NCI-H510A (cell line): ENCODE results near the gene KIRREL2.
"Not testable (repeated sequence)": the region's sequence is repeated elsewhere in the genome, so short reads cannot be mapped to it uniquely, and the experiment has no call there.

Experiments
- DNase-seq: peaks from one replicate; lab custom pipeline; 2025; lab: John Stamatoyannopoulos, UW

Gene KIRREL2

DNA sequence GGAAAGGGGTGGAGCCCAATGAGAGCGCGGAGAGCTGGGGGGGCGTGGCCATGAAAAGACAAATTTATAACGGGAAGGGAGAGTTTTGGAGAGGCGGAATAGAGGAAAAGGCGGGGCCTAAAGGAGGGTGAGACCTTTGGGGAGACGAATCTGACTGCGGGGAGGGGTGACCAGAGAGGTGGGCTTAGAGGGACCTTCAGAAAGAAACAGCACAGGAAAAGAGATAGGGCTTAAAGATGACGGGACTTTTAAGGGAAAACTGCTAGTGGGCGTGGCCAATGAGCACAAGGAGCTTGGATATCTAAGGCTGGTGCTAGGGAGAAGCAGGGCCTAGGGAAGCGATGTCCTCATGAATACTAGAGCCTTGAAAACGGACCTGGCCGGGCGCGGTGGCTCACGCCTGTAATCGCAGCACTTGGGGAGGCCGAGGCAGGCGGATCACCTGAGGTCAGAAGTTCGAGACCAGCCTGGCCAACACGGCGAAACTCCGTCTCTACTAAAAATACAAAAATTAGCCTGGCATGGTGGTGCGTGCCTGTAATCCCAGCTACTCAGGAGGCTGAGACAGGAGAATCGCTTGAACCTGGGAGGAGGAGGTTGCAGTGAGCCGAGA is 13.5 kb downstream of the KIRREL2 start:
- not testable (repeated sequence) for DNase-seq

DNA sequence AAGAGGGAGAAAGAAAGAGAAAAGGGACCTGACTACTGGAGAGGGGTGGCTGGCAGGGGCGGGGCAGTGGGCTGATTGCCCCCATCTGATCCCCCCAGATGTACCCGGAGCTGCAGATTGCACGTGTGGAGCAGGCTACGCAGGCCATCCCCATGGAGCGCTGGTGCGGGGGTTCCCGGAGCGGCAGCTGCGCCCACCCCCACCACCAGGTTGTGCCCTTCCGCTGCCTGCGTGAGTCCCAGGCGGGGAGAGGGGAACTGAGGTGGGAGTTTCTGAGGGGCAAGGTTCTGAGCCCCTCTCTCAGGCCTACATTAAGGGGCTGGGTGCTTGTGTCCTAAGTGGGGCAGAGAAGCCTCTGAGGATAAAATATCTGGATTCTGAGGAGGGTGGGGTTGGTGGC is 14.1 kb downstream of the KIRREL2 start:
- DNase-seq: no peak

DNA sequence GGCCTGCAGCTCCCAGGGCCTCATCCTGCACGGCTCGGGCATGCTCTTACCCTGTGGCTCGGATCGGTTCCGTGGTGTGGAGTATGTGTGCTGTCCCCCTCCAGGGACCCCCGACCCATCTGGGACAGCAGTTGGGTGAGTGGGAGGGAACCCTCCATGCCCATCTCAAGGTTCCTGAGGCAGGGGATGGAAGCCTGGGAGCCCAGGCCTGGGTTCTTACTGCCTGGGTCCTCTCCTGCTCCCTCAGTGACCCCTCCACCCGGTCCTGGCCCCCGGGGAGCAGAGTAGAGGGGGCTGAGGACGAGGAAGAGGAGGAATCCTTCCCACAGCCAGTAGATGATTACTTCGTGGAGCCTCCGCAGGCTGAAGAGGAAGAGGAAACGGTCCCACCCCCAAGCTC is 14.9 kb downstream of the KIRREL2 start:
- DNase-seq: no peak

DNA sequence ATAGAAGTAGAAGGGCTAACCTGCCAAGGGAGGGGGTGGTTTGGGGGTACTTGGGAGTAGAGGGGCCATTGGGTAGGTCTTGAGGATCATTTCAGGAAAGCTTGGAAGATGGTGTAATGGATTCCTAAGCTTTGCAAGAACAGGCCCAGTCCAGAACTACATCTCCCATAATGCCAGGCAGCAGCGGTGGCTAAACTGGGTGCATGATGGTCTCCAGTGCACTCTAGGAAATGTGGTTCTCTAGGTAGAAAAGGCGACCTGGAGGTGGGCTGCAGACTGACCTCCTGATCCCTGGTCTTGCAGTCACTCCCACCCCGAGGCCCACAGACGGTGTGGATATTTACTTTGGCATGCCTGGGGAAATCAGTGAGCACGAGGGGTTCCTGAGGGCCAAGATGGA is 15.5 kb downstream of the KIRREL2 start:
- DNase-seq: no peak

DNA sequence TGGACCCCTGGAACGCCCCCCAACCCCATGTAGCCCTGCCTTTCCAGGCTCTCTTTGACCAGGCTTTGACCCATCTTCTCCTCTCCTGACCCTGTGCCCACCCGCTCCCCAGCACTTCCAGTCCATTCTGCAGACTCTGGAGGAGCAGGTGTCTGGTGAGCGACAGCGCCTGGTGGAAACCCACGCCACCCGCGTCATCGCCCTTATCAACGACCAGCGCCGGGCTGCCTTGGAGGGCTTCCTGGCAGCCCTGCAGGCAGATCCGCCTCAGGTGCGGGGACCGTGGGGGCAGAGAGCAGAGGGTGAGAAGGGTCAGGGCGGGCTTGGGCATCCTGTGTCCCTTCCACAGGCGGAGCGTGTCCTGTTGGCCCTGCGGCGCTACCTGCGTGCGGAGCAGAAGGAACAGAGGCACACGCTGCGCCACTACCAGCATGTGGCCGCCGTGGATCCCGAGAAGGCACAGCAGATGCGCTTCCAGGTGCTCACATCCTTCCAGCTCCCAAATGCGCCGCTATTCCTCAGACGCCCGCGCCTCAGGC is 17.8 kb downstream of the KIRREL2 start:
- DNase-seq: no peak

DNA sequence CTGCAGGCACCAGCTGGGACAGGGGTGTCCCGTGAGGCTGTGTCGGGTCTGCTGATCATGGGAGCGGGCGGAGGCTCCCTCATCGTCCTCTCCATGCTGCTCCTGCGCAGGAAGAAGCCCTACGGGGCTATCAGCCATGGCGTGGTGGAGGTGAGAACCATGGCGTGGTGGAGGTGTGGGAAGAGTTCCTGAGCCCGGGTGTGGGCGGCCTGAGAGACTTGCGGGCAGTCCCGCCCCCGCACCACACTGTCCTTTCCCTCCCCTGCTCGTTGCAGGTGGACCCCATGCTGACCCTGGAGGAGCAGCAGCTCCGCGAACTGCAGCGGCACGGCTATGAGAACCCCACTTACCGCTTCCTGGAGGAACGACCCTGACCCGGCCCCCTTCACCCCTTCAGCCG is 22.4 kb downstream of the KIRREL2 start:
- no peak for DNase-seq

DNA sequence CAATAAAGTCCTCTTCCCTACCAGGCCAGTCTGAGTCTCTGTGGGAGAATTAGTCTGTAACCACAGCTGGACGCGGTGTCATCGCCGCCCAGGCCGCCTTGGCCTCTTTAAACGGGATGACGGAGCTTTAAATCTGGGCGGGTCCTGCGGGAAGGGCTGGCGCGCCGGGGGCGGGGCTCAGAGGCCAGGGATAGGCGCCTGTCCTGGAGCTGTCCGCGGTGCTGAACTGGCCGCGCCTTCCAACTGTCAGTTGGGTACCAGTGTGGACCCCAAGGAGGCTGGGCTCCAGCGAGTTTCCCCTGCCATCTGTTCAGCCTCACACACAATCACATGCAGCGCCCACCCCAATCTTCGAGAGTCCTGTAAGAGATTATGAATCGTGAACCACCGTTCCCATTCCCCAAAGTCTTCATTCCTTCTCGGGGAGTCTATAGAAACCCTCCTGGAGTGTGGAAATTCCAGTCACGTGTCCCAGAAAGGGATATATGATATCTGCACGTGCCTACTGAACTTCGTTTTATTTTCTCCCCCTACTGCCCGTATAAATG is 23.1 kb downstream of the KIRREL2 start:
- peak; percentile 52 for DNase-seq

DNA sequence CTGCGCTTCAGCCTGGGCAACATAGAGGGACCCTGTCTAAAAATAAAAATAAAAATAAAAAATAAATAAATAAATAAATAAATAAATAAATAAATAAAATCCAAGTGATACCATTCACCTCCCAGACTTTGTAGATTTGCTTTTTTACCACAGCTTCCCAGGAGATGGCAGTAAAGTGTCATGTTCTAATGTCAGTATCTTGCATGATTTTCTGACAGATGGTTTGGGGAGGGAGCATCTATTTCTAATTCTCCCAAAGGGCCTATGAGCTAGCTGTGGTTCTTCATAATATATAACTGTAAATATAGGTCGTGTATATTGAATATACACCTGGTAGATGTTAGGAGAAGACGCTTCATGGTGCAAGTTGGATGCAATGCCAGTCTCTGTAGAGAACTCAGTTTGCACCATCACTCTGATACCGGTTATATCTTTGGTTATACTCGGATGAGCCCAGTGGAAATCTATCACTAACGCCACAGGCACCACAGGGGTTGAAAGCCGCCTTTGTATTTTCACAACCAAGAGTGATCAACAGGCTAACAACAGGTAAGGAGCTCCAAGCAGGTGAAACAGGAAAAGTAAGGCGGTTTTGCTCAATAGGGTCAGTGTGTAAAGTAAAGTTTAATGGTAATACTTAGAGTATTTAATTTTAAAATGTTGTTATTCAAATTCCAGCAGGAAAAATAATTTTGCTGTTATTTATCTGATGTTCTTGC is 25.6 kb downstream of the KIRREL2 start:
- no peak for DNase-seq

DNA sequence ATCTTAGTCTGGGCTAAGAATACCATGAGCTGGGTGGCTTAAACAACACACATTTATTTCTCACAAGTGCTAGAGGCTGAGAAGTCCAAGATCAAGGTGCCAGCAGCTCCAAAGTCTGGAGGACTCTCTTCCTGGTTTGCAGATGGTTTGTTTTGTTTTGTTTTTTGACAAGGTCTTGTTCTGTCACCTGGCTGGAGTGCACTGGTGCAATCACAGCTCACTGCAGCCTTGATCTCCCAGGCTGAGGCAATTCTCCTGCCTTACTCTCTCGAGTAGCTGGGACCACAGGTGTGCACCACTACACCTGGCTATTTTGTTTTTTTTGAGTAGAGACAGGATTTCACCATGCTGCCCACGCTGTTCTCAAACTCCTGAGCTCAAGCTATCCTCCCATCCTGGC is 27.2 kb downstream of the KIRREL2 start:
- DNase-seq: no peak

DNA sequence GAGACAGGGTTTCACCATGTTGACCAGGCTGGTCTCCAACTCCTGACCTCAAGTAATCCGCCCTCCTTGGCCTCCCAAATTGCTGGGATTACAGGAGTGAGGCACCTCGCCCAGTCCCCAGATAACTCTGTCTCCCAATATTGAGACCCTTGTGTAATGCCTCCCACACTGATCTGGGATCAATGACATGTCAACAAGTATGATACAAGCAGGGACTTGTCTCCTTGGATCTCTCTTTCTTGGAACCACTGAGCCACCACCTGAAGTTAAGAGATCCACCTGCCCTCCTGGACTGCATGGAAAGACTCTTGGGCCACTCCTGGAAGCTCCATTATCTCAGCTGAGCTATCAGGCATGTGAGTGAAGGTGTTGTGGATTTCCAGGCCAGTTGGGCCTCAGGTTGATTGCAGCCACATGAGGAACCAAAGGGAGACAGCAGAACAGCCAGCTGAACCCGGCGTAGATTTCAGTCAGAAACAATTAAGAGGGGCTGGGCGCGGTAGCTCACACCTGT is 28.6 kb downstream of the KIRREL2 start:
- DNase-seq: no peak

DNA sequence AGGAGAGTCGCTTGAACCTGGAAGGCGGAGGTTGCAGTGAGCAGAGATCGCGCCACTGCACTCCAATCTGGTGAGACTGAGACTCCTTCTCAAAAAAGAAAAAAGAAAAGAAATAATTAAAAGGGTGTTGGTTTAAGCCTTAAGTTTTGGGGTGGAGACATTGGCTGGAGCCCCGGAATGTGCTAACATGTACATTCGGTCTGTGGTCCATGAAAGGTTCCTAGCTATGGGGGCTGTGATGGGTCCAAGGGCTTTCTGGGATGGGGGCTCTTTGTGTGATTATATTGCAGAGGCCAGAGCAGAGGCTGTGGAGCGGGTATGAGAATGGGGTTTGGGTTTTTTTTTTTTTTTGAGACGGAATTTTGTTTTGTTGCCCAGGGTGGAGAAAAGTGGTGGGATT is 29.2 kb downstream of the KIRREL2 start:
- DNase-seq: no peak

DNA sequence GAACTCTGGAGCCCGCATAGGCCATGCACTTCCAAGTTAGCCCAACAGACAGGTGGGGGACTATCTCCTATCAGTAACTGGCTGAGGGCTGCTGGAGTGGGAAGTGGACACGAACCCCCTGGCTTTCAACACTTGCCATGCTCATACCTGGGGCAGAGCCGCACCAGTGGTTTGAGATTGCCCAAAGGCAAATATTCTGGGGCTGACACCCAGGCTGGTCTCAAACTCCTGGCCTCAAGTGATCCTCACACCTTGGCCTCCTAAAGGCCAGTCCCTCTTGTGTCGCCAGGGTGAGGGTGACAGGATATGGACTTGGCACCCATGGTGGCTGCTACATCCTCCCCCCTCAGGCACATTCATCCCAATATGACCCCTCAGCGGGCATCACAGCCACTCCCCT is 30.5 kb downstream of the KIRREL2 start:
- DNase-seq: no peak

DNA sequence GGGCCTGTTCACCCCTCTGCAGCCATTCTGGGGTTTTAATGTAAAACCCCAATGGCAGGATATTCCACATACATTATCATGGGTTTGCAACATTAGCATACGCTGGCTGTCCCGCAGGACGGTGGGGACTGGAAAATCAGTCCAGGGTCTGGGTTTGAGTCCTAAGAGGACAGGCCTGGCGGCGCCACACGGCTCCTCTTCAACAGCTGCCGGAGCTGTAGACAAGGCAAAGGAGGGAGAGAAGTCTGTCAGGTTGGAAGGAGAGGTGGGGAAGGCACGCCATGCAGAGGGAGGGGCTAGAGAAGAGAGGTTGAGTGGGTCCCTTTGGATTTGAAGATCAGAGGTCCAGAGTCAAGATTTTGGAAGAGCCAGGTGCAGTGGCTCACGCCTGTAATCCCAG is 31.7 kb downstream of the KIRREL2 start:
- no peak for DNase-seq

DNA sequence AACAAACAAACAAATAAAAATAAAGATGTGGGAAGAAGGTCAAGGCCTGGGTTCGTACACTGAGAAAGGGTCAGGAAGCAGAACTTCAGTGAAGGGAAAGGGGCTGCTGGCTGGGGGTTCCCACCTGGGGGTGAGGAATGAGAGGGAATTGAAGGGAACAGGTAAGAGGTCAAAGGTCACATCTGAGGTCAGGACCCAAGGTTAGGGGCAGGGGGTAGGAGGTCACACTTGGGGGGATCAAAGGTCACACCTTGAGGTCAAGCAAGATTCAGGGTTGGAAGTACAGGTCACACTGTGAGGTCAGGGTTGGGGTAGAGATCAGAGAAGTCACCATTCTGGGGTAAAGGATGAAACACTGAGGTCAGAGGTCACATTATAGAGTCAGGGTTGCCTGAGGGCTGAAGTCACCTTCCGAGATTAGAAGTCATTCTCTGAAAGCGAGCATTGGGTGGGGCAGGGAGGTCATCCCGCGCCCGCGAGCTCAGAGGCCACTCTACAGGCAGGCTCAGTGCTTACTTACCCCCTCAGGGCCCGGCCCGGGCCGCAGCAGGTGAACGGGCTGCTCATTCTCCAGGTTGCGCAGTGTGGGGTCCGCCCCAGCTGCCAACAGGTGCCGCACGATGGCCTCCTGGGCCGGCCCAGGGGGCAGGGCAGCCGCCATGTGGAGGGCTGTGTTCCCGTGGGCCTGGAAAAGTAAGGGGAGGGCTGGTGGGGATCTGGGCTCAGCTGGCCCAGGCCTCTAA is 32.8 kb downstream of the KIRREL2 start:
- no peak for DNase-seq

DNA sequence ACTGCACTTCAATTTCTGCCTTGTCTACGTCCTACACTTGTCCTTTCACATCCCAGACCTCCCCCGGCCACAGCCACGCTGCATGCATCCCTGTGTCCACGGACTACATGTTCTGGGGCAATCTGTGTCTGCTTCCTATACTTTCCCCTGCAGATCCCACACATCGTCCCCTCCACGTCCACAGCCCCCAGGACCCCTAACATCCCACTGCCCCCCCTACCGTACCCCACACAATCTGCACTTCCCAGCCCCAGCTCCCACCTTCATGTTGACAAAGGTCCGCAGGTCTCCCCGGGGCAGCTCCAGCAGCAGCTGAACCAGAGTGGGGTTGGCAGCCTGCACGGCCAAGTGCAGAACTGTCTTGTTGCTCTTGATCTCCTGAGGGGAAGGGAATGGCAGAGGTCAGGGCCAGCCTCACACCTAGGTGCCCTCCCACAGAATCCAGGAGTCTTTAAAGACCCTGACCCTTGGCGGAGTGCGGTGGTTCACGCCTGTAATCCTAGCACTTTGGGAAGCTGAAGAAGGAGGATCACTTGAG is 33.5 kb downstream of the KIRREL2 start:
- no peak for DNase-seq

DNA sequence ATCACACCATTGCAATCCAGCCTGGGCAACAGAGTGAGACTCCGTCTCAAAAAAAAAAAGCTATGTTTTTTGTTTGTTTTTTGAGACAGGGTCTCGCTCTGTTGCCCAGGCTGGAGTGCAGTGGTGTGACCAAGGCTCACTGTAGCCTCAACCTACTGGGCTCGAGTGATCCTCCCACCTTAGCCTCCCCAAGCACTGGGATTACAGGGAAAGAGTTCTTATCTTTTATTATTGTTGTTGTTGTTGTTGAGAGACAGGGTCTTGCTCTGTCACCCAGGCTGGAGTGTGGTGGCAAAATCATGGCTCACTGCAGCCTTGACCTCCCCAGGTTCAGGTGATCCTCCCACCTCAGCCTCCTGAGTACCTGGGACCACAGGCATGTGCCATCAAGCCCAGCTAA is 35.1 kb downstream of the KIRREL2 start:
- not testable (repeated sequence) for DNase-seq

DNA sequence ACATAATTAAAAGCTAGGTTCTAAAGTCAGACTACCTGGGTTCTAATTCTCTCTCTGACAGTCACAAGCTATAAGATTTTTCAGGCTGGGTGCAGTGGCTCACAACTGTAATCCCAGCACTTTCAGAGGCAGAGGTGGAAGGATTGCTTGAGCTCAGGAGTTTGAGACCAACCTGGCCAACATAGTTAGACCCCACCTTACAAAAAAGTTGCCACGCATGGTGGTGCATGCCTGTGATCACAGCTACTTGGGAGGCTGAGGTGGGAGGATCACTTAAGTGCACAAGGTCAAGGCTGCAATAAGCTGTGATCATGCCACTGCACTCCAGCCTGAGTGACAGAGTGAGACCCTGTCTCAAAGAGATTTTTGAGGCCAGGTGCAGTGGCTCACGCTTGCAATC is 37.6 kb downstream of the KIRREL2 start:
- DNase-seq: no peak

DNA sequence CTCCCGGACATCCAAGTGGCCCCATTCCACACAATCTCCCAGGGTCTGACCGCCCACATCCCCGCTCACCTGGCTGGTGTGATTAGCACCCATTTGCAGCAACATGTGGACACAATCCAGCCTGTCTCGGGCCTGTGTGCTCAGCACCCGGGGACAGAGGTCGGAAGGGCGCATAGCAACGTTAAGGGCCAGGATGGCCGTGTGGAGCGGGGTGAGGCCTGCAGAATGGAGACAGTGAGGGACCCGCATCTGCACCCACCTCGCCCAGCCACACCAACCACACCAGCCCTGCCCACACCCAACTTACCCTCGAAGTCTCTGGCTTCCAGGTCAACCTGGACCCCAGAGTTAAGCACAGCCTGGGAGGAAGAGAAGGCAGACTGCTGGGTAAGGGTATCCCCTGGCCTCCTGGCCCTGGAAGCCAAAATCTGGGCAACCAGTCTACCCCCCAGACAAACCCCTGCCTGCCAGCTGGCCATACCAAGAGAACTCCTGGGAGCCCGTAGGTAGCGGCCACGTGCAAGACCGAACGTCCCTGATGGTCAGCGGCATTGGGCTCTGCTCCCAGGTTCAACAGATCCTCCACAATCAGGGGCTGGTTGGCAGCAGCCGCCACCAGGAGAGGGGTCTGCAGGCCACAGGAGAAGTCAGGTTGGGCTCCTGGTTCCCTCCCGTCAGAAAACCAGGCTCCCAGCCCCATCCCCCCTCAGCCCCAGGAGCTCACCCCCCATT is 39.4 kb downstream of the KIRREL2 start:
- DNase-seq: no peak

DNA sequence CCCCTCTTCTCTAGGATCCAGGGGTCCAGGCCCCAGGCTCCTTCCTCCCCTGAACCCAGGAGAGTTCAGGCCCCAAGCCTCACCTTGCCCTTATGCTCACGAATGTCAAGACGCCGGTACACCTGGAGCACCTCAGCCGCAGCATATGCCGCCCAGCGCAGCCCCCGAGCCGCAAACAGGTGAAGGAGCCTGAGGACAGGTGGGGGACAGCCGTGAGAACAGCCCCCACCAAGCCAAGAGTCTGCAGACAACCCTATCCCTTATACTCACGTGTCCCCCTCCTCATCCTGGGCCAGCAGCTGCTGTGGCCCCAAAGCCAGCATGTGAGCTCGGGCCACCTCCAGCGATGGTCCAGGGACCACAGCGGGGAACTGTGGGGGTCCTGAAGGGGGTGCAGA is 39.9 kb downstream of the KIRREL2 start:
- DNase-seq: no peak

DNA sequence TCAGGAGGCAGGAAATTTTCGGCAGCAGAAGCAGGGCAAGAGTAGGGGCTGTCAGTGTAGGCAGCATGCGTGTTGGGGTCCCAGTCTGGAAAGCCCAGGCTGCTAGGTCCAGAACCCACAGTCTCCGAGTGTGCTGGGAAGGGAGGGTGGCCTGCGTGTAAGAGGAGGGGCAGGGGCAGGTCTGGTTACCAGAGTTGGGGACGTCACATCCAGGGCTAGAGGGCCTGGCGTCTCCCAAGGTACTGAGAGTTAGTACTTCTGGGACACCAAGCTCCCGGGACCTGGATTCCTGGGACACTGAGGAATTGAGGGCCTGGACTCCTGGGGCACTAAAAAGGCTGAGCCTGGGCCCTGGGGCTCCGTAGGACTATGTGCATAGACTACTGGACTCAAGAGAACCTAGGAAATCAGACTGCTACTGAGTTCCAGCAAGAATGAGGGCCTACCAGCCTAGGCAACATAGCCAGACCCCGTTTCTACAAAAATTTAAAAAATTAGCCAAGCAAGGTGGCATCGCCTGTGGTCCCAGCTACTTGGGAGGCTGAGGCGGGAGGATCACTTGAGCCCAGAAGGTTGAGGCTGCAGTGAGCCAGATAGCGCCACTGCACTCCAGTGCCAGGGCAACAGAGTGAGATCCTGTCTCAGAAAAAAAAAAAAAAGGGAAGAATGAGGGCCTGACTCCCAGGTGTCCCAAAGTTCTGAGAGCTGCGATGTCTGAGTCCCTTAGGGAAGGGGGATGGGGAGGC is 41.2 kb downstream of the KIRREL2 start:
- no peak for DNase-seq

DNA sequence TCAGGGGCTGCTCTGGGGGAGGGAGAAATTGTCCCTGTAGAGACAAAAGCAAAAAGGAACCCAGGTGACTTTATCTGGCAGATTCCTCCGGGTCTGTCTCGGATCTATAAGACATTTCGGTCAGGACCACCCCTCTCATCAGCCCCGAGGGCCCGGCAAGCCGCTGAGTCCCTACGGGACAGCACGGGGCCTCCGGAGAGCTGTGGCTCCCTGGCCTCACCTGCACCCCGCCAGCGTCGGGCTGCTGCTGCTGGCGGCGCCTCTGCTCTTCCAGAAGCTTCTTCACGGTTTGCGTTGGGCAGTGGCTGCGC is 41.7 kb downstream of the KIRREL2 start:
- no peak for DNase-seq
